ENCODE data around the gene TMEM37. TPM values are rescaled to one million over a fixed set of nuclear protein-coding genes. Genes with fewer than 3 reads are reported as not detected.

The TMEM37 gene
- total and polyA plus RNA-seq, 2 of the 13 experiments (the other 11 are each of a cell fraction or from before 2014, with no cell fraction given): 37.7 to 115 TPM

DNA sequence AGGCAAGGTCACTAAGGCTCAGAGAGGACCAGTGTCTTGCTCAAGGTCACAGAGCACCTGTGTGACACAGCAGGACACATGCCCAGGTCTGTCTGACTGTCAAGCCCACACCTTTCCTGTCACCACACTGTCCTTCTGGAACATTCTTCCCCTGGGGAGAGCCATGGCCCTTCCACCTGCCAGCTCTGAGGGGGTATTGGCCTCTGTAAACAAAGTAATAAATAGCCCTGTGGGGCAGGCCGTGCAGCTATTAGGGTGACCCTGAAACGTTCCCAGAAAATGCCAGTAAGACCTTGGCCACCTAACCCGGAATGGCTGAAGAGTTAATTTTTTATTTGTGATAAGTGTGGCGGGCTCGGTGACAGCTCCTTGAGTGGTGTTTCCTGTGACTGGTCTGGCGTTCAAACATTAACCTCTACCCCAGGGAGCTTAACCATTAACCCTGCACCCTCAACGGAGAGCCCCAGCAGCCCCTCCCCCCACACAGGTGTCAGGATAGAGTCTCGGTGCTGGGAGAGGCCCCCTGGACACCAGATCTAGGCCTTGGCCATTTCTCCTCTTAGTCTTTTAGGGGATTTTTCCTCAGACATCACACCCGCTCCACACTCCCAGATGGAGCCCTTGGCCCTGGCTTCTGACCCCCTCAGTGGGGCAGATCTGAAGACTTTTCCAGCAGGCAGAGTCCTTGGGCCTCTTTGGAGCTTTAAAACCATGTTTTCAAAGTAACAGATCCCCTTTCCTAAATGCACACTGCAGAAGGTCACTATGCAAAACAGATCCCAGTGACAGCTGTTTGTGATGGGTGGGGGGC, 56.0 kb downstream of the TMEM37 start (continued):
- TF ChIP-seq, protein P1, sequence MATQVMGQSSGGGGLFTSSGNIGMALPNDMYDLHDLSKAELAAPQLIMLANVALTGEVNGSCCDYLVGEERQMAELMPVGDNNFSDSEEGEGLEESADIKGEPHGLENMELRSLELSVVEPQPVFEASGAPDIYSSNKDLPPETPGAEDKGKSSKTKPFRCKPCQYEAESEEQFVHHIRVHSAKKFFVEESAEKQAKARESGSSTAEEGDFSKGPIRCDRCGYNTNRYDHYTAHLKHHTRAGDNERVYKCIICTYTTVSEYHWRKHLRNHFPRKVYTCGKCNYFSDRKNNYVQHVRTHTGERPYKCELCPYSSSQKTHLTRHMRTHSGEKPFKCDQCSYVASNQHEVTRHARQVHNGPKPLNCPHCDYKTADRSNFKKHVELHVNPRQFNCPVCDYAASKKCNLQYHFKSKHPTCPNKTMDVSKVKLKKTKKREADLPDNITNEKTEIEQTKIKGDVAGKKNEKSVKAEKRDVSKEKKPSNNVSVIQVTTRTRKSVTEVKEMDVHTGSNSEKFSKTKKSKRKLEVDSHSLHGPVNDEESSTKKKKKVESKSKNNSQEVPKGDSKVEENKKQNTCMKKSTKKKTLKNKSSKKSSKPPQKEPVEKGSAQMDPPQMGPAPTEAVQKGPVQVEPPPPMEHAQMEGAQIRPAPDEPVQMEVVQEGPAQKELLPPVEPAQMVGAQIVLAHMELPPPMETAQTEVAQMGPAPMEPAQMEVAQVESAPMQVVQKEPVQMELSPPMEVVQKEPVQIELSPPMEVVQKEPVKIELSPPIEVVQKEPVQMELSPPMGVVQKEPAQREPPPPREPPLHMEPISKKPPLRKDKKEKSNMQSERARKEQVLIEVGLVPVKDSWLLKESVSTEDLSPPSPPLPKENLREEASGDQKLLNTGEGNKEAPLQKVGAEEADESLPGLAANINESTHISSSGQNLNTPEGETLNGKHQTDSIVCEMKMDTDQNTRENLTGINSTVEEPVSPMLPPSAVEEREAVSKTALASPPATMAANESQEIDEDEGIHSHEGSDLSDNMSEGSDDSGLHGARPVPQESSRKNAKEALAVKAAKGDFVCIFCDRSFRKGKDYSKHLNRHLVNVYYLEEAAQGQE (IDR thresholded peaks at IDR 0.05; ENCODE audit: borderline replicate concordance in 1 of 2, low read depth in 1 of 2, low read length in 2 of 2): no peak
- TF ChIP-seq ZNF296 (CRISPR knock-in tag; conservative IDR thresholded peaks at IDR 0.05): no peak
- TF ChIP-seq ARHGAP35 (CRISPR knock-in tag; IDR thresholded peaks at IDR 0.05; ENCODE audit: borderline replicate concordance): peak; percentile 60; the same call in 1 of the 2 replicates
- no peak for TF ChIP-seq ZFP36L2 (CRISPR knock-in tag; IDR thresholded peaks at IDR 0.05)
- TF ChIP-seq STAT5B (CRISPR knock-in tag; IDR thresholded peaks at IDR 0.05): no peak
- TF ChIP-seq, protein P2, sequence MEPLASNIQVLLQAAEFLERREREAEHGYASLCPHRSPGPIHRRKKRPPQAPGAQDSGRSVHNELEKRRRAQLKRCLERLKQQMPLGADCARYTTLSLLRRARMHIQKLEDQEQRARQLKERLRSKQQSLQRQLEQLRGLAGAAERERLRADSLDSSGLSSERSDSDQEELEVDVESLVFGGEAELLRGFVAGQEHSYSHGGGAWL (CRISPR knock-in tag; IDR thresholded peaks at IDR 0.05): peak; percentile 55
- peak; percentile 63; the same call in 1 of the 2 replicates for TF ChIP-seq POGZ (CRISPR knock-in tag; IDR thresholded peaks at IDR 0.05)
- TF ChIP-seq, protein P3, sequence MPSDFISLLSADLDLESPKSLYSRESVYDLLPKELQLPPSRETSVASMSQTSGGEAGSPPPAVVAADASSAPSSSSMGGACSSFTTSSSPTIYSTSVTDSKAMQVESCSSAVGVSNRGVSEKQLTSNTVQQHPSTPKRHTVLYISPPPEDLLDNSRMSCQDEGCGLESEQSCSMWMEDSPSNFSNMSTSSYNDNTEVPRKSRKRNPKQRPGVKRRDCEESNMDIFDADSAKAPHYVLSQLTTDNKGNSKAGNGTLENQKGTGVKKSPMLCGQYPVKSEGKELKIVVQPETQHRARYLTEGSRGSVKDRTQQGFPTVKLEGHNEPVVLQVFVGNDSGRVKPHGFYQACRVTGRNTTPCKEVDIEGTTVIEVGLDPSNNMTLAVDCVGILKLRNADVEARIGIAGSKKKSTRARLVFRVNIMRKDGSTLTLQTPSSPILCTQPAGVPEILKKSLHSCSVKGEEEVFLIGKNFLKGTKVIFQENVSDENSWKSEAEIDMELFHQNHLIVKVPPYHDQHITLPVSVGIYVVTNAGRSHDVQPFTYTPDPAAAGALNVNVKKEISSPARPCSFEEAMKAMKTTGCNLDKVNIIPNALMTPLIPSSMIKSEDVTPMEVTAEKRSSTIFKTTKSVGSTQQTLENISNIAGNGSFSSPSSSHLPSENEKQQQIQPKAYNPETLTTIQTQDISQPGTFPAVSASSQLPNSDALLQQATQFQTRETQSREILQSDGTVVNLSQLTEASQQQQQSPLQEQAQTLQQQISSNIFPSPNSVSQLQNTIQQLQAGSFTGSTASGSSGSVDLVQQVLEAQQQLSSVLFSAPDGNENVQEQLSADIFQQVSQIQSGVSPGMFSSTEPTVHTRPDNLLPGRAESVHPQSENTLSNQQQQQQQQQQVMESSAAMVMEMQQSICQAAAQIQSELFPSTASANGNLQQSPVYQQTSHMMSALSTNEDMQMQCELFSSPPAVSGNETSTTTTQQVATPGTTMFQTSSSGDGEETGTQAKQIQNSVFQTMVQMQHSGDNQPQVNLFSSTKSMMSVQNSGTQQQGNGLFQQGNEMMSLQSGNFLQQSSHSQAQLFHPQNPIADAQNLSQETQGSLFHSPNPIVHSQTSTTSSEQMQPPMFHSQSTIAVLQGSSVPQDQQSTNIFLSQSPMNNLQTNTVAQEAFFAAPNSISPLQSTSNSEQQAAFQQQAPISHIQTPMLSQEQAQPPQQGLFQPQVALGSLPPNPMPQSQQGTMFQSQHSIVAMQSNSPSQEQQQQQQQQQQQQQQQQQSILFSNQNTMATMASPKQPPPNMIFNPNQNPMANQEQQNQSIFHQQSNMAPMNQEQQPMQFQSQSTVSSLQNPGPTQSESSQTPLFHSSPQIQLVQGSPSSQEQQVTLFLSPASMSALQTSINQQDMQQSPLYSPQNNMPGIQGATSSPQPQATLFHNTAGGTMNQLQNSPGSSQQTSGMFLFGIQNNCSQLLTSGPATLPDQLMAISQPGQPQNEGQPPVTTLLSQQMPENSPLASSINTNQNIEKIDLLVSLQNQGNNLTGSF (CRISPR knock-in tag; IDR thresholded peaks at IDR 0.05): peak; percentile 69; the same call in 1 of the 2 replicates
- TF ChIP-seq, protein P4, sequence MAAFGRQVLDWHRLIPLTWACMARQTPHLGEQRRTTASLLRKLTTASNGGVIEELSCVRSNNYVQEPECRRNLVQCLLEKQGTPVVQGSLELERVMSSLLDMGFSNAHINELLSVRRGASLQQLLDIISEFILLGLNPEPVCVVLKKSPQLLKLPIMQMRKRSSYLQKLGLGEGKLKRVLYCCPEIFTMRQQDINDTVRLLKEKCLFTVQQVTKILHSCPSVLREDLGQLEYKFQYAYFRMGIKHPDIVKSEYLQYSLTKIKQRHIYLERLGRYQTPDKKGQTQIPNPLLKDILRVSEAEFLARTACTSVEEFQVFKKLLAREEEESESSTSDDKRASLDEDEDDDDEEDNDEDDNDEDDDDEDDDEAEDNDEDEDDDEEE (CRISPR knock-in tag; IDR thresholded peaks at IDR 0.05): peak; percentile 95
- TF ChIP-seq ZNF44 (CRISPR knock-in tag; IDR thresholded peaks at IDR 0.05): 0 out of 2 replicates have a peak, but pooled peaks have one; percentile 8
- no peak for TF ChIP-seq ZNF766 (CRISPR knock-in tag; IDR thresholded peaks at IDR 0.05; ENCODE audit: borderline replicate concordance)
- TF ChIP-seq, protein P5, sequence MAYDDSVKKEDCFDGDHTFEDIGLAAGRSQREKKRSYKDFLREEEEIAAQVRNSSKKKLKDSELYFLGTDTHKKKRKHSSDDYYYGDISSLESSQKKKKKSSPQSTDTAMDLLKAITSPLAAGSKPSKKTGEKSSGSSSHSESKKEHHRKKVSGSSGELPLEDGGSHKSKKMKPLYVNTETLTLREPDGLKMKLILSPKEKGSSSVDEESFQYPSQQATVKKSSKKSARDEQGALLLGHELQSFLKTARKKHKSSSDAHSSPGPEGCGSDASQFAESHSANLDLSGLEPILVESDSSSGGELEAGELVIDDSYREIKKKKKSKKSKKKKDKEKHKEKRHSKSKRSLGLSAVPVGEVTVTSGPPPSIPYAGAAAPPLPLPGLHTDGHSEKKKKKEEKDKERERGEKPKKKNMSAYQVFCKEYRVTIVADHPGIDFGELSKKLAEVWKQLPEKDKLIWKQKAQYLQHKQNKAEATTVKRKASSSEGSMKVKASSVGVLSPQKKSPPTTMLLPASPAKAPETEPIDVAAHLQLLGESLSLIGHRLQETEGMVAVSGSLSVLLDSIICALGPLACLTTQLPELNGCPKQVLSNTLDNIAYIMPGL (CRISPR knock-in tag; IDR thresholded peaks at IDR 0.05; ENCODE audit: borderline replicate concordance in 1 of 2, low read depth in 1 of 2): peak in 1 of 2 experiments; percentile 63; a peak in 1 of 4 replicates
- peak; percentile 79; the same call in 1 of the 2 replicates for TF ChIP-seq ZNF746 (CRISPR knock-in tag; IDR thresholded peaks at IDR 0.05)
- peak; percentile 34; the same call in 1 of the 2 replicates for TF ChIP-seq NCOR1 (IDR thresholded peaks at IDR 0.05; ENCODE audit: borderline replicate concordance, low read length)

Measured in HepG2 (cell line).